Caco-2 (cell line): ENCODE results near the gene SLC28A1. TPM values are rescaled to one million over a fixed set of nuclear protein-coding genes. Genes with fewer than 3 reads are reported as not detected.

Experiments
- BruUV-seq: library from RNA; stranded (reverse); fragments of 400-500 nt; replicated peaks from 2 replicates; lab custom pipeline; 2021; lab: Mats Ljungman, UMichigan
- CTCF ChIA-PET: fragments of 300-600 bp; sonication (Branson Sonifier 250); formaldehyde crosslinking; loops from one replicate; lab custom pipeline; 2022; ENCODE audit warnings: antibody characterized with exemption; lab: Charles Lee
- POLR2A ChIA-PET: fragments of 300-600 bp; sonication (Branson Sonifier 250); formaldehyde crosslinking; loops from one replicate; lab custom pipeline; 2022; ENCODE audit warnings: antibody characterized with exemption; lab: Charles Lee
- DNase-seq, 2 experiments: peaks; one replicate each; pipeline versions ENCODE4 v3.0.0 to v3.0.0-alpha.2; 2020 to 2022
- H3K27me3 ChIP-seq: replicated peaks from 2 replicates; pipeline ENCODE4 v1.6.0; 2011; ENCODE audit warnings: low read length; ENCODE audit not compliant: control insufficient read depth, insufficient read depth
- H3K36me3 ChIP-seq: 2 replicates; pipeline ENCODE4 v1.5.1; 2011; ENCODE audit warnings: low read length; ENCODE audit not compliant: control insufficient read depth, insufficient read depth
- H3K4me1 ChIP-seq: fragments of 250-450 bp; sonication (Bioruptor Pico); 2 replicates; pipeline ENCODE4 v1.5.1; 2020; ENCODE audit warnings: mild to moderate bottlenecking
- H3K4me3 ChIP-seq: 2 replicates; pipeline ENCODE4 v1.5.1; 2011; ENCODE audit warnings: low read depth, mild to moderate bottlenecking, control low read depth, low read length
- H3K9me3 ChIP-seq: fragments of 250-450 bp; sonication (Bioruptor Pico); 2 replicates; pipeline ENCODE4 v1.5.1; 2020; ENCODE audit warnings: mild to moderate bottlenecking, moderate library complexity
- H3K27ac Mint-ChIP-seq: one replicate; pipeline ENCODE4 v1.8.0; 2022; ENCODE audit warnings: mixed read lengths; ENCODE audit not compliant: unreplicated experiment
- H3K27me3 Mint-ChIP-seq: one replicate; pipeline ENCODE4 v1.8.0; 2022; ENCODE audit warnings: mixed read lengths; ENCODE audit not compliant: insufficient read depth, unreplicated experiment
- H3K36me3 Mint-ChIP-seq: one replicate; pipeline ENCODE4 v1.8.0; 2022; ENCODE audit warnings: mild to moderate bottlenecking, mixed read lengths; ENCODE audit not compliant: insufficient read depth, unreplicated experiment
- H3K4me1 Mint-ChIP-seq: one replicate; pipeline ENCODE4 v1.8.0; 2022; ENCODE audit warnings: low read depth, mixed read lengths; ENCODE audit not compliant: unreplicated experiment
- H3K4me3 Mint-ChIP-seq: one replicate; pipeline ENCODE4 v1.8.0; 2022; ENCODE audit warnings: mild to moderate bottlenecking, moderate library complexity, mixed read lengths; ENCODE audit not compliant: unreplicated experiment
- H3K9me3 Mint-ChIP-seq: one replicate; pipeline ENCODE4 v1.8.0; 2022; ENCODE audit warnings: mixed read lengths; ENCODE audit not compliant: unreplicated experiment
- intact Hi-C: fragments of 100-400 bp; cut with micrococcal nuclease; formaldehyde crosslinking; loops from one replicate; pipeline ENCODE4 v1.10.0; 2022; ENCODE audit not compliant: unreplicated experiment
- total RNA-seq: library from RNA; stranded (reverse); gene quantifications from 2 replicates; pipeline ENCODE4 v1.2.3, GENCODE V29; 2022
- TF ChIP-seq, protein P1 (sequence below), 2 experiments: fragments of 200-600 bp in 1 of 2; IDR thresholded peaks; 1 replicate in 1 of 2; 2 replicates in 1 of 2; pipeline versions ENCODE4 v1.5.1 to v1.8.0; 2011 to 2022; ENCODE audit warnings: antibody characterized with exemption in 1 of 2, control low read depth in 1 of 2, inconsistent platforms in 1 of 2, low read depth in 1 of 2, low read length in 1 of 2, mild to moderate bottlenecking in 1 of 2, moderate library complexity in 1 of 2; ENCODE audit not compliant: insufficient read depth in 1 of 2, severe bottlenecking in 1 of 2, unreplicated experiment in 1 of 2

SLC28A1 gene
- total RNA-seq, 1 experiment from 2014 or later: not detected

DNA sequence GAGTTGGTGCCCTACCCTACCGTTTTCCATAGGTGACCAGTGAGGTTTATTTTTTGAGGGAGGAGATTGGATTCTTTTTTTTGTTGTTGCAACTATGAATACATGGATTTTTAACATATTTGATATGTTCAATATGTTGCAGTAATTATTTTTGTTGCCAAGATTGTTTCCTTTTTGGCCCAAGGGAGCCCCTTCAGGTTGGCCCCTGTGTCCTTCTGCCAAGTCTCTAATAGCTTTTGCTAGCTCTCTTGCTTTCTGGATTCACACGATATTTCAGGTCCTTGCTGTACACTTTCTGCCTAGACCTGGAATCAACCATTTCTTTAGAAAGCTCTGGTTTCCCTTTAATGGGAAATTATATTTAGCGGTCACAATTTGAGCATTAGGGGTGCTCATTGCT lies 22.7 kb upstream of the SLC28A1 start:
- H3K9me3 Mint-ChIP-seq: no peaks in the 10 kb centered on the region
- no peaks in the 10 kb centered on the region for H3K27me3 Mint-ChIP-seq
- no peak overlapping the region for H3K27ac Mint-ChIP-seq
- no peaks in the 10 kb centered on the region for H3K9me3 ChIP-seq
- no peak for DNase-seq
- POLR2A ChIA-PET: no interaction called here
- H3K36me3 Mint-ChIP-seq: no peaks in the 10 kb centered on the region
- H3K4me3 Mint-ChIP-seq: no peak overlapping the region
- TF ChIP-seq, protein P1, sequence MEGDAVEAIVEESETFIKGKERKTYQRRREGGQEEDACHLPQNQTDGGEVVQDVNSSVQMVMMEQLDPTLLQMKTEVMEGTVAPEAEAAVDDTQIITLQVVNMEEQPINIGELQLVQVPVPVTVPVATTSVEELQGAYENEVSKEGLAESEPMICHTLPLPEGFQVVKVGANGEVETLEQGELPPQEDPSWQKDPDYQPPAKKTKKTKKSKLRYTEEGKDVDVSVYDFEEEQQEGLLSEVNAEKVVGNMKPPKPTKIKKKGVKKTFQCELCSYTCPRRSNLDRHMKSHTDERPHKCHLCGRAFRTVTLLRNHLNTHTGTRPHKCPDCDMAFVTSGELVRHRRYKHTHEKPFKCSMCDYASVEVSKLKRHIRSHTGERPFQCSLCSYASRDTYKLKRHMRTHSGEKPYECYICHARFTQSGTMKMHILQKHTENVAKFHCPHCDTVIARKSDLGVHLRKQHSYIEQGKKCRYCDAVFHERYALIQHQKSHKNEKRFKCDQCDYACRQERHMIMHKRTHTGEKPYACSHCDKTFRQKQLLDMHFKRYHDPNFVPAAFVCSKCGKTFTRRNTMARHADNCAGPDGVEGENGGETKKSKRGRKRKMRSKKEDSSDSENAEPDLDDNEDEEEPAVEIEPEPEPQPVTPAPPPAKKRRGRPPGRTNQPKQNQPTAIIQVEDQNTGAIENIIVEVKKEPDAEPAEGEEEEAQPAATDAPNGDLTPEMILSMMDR (IDR thresholded peaks at IDR 0.05; ENCODE audit: insufficient read depth in 1 of 2, low read depth in 1 of 2, low read length in 1 of 2, severe bottlenecking in 1 of 2, unreplicated experiment in 1 of 2): no peak
- no peaks in the 10 kb centered on the region for H3K4me1 Mint-ChIP-seq
- CTCF ChIA-PET: interaction anchor here (1.0 kb wide), 1 partner anchor 17 kb away, joined by 4 read pairs; no protein-coding TSS in a partner anchor
- H3K27me3 ChIP-seq: no peaks in the 10 kb centered on the region
- BruUV-seq: no TSS peak
- intact Hi-C loops: no loop called here
- no peaks in the 10 kb centered on the region for H3K36me3 ChIP-seq
- H3K4me3 ChIP-seq: no peak overlapping the region
- H3K4me1 ChIP-seq: peaks cover 14% of the 10 kb centered on the region

DNA sequence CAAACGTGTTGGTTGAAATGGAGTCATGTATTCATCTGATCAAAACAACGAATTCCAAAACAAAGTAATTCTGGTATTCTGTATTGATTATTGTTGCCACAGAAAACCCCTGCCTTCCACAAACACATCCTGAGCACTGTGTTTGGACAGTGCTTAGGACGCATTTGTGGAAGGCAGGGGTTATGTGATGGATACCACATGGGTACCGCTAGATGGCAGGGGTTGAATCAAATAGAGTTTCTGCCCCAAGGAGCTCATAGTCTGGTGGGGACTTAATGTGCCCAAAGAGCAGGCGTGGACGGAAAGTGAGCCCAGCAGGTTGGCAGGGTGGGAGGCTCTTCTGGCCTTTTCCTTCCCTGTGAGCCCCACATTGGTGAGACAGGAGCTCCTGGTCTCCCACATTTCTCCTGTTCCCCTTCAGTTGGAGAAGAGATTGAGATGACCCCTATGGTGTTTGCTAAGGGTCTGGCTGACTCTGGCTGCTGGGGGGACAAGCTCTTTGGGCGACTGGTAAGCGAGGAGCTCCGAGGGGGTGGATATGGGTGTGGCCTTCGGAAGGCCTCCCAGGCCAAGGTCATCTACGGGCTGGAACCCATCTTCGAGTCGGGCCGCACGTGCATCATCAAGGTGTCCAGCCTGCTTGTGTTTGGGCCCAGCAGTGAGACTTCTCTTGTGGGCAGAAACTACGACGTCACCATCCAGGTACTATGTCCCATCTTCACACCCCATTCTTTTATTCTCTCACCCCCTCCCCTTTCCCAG lies 22.1 kb upstream of the SLC28A1 start:
- TF ChIP-seq, protein P1 (IDR thresholded peaks at IDR 0.05; ENCODE audit: insufficient read depth in 1 of 2, low read depth in 1 of 2, low read length in 1 of 2, severe bottlenecking in 1 of 2, unreplicated experiment in 1 of 2): no peak
- intact Hi-C loops: no loop called here
- H3K27me3 ChIP-seq: no peaks in the 10 kb centered on the region
- H3K4me1 ChIP-seq: peaks cover 14% of the 10 kb centered on the region
- H3K27me3 Mint-ChIP-seq: no peaks in the 10 kb centered on the region
- no peaks in the 10 kb centered on the region for H3K36me3 Mint-ChIP-seq
- H3K36me3 ChIP-seq: no peaks in the 10 kb centered on the region
- no peak overlapping the region for H3K4me3 ChIP-seq
- no peaks in the 10 kb centered on the region for H3K9me3 Mint-ChIP-seq
- no peak overlapping the region for H3K4me3 Mint-ChIP-seq
- DNase-seq: no peak
- POLR2A ChIA-PET: no interaction called here
- no peak overlapping the region for H3K27ac Mint-ChIP-seq
- H3K9me3 ChIP-seq: no peaks in the 10 kb centered on the region
- no peaks in the 10 kb centered on the region for H3K4me1 Mint-ChIP-seq
- no TSS peak for BruUV-seq
- CTCF ChIA-PET: interaction anchor here (1.0 kb wide), 1 partner anchor 16 kb away, joined by 4 read pairs; no protein-coding TSS in a partner anchor

DNA sequence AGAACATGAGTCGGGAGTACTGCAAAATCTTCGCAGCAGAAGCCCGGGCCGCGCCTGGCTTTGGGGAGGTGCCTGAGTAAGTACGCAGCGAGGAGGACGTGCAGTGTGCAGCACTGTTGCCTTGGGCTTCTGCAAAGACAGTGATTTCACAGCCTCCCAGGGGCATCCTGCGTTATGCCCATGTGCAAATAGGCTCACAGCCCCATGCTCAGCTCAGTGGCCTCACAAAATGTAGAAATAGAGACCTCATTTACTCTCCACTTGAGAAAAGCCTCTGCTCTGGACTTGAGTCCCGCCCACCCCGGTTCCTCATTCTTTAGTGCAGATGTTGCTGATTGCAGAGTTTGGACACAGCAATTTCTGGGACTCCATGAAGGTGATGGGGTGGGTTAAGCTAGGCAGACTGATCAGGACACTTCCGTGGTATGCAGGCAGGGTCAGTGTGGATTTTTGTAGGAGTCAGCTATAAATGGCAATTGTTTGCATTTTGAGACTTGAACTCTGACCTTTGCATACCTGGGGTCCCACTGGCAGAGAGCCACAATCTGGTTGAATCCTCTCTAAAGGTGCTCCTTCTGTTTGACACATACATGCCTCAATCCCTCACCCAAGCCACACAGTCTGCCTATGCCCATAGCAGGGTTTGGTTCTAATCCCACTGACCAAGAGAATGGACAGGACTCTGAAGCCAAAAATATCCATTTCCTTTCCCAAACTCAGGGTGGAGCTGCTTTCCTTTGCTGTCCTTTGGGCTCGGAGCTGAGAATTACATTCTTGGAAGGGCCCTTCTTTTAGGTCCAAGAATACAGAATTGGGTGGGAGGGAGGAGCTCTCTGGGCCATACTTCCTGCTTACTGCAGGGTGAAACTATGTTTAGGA lies 20.7 kb upstream of the SLC28A1 start:
- Histone ChIP-seq H3K9me3 (no peaks in the 10 kb centered on the region), H3K36me3 (no peaks in the 10 kb centered on the region), H3K27me3 (no peaks in the 10 kb centered on the region), H3K4me3 (no peak overlapping the region), H3K4me1 (peaks cover 12% of the 10 kb centered on the region)
- Mint-ChIP-seq H3K9me3 (no peaks in the 10 kb centered on the region), H3K4me1 (no peaks in the 10 kb centered on the region), H3K27me3 (no peaks in the 10 kb centered on the region), H3K4me3 (no peak overlapping the region), H3K36me3 (no peaks in the 10 kb centered on the region), H3K27ac (no peak overlapping the region)
- BruUV-seq: no TSS peak
- ChIA-PET POLR2A (interaction anchor here (0.6 kb wide), 1 partner anchor 112 kb away, joined by 3 read pairs; no protein-coding TSS in a partner anchor), CTCF (interaction anchor here (0.6 to 1.8 kb wide), 4 partner anchors 15 to 66 kb away, joined by 3 to 11 read pairs (median 6); no protein-coding TSS in a partner anchor)
- intact Hi-C loops: loop anchor here (1.0 kb wide), 1 partner anchor 64 kb away; no protein-coding TSS in a partner anchor
- DNase-seq: peak in 1 of 2 experiments; percentile 13
- TF ChIP-seq, protein P1 (IDR thresholded peaks at IDR 0.05; ENCODE audit: insufficient read depth in 1 of 2, low read depth in 1 of 2, low read length in 1 of 2, severe bottlenecking in 1 of 2, unreplicated experiment in 1 of 2): no peak
